OCI-LY7 (cell line): ENCODE results near the gene ZNF341. TPM values are rescaled to one million over a fixed set of nuclear protein-coding genes. Genes with fewer than 3 reads are reported as not detected.

Experiments used
- BruUV-seq: library from RNA; stranded (reverse); fragments of 400-500 nt; replicated peaks from 2 replicates; lab custom pipeline; 2021; lab: Mats Ljungman, UMichigan
- CTCF ChIA-PET: fragments of 300-600 bp; sonication (Branson Sonifier 250); formaldehyde crosslinking; loops from one replicate; lab custom pipeline; 2022; ENCODE audit warnings: antibody characterized with exemption; ENCODE audit not compliant: unreplicated experiment; lab: Charles Lee
- POLR2A ChIA-PET: fragments of 300-600 bp; sonication (Branson Sonifier 250); formaldehyde crosslinking; loops from one replicate; lab custom pipeline; 2022; ENCODE audit warnings: antibody characterized with exemption; lab: Charles Lee
- DNase-seq: peaks from one replicate; pipeline ENCODE4 v3.0.0-alpha.2; 2015; ENCODE audit warnings: low spot score
- H2AFZ ChIP-seq: fragments of 200-600 bp; sonication (generic), shearing (Covaris generic); 2 replicates; pipeline ENCODE4 v1.6.1; 2014; ENCODE audit warnings: mild to moderate bottlenecking, antibody characterized with exemption, low read length, moderate library complexity
- H3K27ac ChIP-seq: fragments of 200-600 bp; sonication (generic); 2 replicates; pipeline ENCODE4 v1.5.1; 2014; ENCODE audit warnings: mixed run types, low read depth, mild to moderate bottlenecking, moderate library complexity, low read length, inconsistent platforms; ENCODE audit not compliant: poor library complexity, severe bottlenecking
- H3K36me3 ChIP-seq: fragments of 200-600 bp; sonication (generic); 2 replicates; pipeline ENCODE4 v1.6.1; 2014; ENCODE audit warnings: mild to moderate bottlenecking, antibody characterized with exemption, low read length, moderate library complexity, mixed read lengths; ENCODE audit not compliant: insufficient read depth
- H3K4me1 ChIP-seq: fragments of 200-600 bp; sonication (generic); 2 replicates; pipeline ENCODE4 v1.5.1; 2014; ENCODE audit warnings: mild to moderate bottlenecking, low read length; ENCODE audit not compliant: insufficient read depth, poor library complexity, severe bottlenecking
- H3K4me2 ChIP-seq: fragments of 200-600 bp; sonication (generic); 2 replicates; pipeline ENCODE4 v1.6.1; 2014; ENCODE audit warnings: mild to moderate bottlenecking, low read length
- H3K4me3 ChIP-seq: fragments of 200-600 bp; sonication (generic); 2 replicates; pipeline ENCODE4 v1.5.1; 2014; ENCODE audit warnings: mild to moderate bottlenecking, low read depth, low read length; ENCODE audit not compliant: poor library complexity, severe bottlenecking
- H3K79me2 ChIP-seq: fragments of 200-600 bp; sonication (generic); 2 replicates; pipeline ENCODE4 v1.6.1; 2016; ENCODE audit warnings: low read depth, mild to moderate bottlenecking, low read length, moderate library complexity, mixed read lengths; ENCODE audit not compliant: insufficient read depth
- H3K9me2 ChIP-seq: fragments of 200-600 bp; sonication (generic); 2 replicates; pipeline ENCODE4 v1.6.1; 2016; ENCODE audit warnings: mild to moderate bottlenecking, low read length, mixed read lengths; ENCODE audit not compliant: insufficient read depth
- H3K9me3 ChIP-seq: fragments of 200-600 bp; sonication (generic); 2 replicates; pipeline ENCODE4 v1.6.1; 2014; ENCODE audit warnings: mild to moderate bottlenecking, mixed run types, low read length, mixed read lengths
- H4K20me1 ChIP-seq: fragments of 200-600 bp; sonication (generic); 2 replicates; pipeline ENCODE4 v1.6.1; 2014; ENCODE audit warnings: mild to moderate bottlenecking, antibody characterized with exemption, low read length, moderate library complexity, mixed read lengths; ENCODE audit not compliant: insufficient read depth
- EZH2phosphoT487 ChIP-seq: fragments of 200-600 bp; sonication (generic); IDR thresholded peaks from 2 replicates; pipeline ENCODE4 v1.6.1; 2018; ENCODE audit warnings: low read depth, borderline replicate concordance, mild to moderate bottlenecking, mixed run types, antibody characterized with exemption, low read length, moderate library complexity, mixed read lengths
- intact Hi-C: fragments of 100-400 bp; cut with micrococcal nuclease; formaldehyde crosslinking; loops from one replicate; pipeline ENCODE4 v1.10.0; 2022; ENCODE audit not compliant: unreplicated experiment
- total RNA-seq, 2 experiments: library from RNA; depleted of rRNA in 1 of 2; stranded (reverse); fragments of >200 nt in 1 of 2; shearing (Covaris generic) in 1 of 2; gene quantifications; 2 replicates each; pipeline ENCODE4 v1.2.3, GENCODE V29; 2014 to 2022
- TF ChIP-seq, protein P1 (sequence below): fragments of 200-600 bp; sonication (generic); conservative IDR thresholded peaks from 2 replicates; pipeline ENCODE4 v1.5.1; 2014; ENCODE audit warnings: mild to moderate bottlenecking, antibody characterized with exemption, low read length, moderate library complexity, mixed read lengths

Gene ZNF341
- total RNA-seq, 2 experiments from 2014 or later: 3.2 to 7.7 TPM

DNA sequence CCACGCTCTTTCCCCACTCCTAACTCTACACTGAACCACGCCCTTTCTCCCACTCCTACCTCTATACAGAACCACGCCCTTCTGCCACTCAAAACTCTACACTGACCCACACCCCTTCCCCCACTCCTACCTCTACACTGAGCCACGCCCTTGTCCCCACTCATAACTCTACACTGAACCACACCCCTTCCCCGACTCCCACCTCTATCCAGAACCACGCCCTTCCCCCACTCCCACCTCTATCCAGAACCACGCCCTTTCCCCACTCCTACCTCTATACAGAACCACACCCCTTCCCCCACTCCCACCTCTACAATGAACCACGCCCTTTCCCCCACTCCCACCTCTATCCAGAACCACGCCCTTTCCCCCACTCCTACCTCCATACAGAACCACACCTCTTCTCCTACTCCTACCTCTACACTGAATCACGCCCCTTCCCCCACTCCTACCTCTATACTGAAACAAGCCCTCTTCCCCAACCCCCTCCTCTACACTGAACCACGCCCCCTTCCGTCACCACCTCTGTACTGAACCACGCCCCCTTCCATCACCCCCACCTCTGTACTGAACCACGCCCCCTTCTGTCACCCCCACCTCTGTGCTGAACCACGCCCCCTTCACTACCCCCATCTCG lies 21.8 kb upstream of the ZNF341 start:
- CTCF ChIA-PET: no interaction called here

DNA sequence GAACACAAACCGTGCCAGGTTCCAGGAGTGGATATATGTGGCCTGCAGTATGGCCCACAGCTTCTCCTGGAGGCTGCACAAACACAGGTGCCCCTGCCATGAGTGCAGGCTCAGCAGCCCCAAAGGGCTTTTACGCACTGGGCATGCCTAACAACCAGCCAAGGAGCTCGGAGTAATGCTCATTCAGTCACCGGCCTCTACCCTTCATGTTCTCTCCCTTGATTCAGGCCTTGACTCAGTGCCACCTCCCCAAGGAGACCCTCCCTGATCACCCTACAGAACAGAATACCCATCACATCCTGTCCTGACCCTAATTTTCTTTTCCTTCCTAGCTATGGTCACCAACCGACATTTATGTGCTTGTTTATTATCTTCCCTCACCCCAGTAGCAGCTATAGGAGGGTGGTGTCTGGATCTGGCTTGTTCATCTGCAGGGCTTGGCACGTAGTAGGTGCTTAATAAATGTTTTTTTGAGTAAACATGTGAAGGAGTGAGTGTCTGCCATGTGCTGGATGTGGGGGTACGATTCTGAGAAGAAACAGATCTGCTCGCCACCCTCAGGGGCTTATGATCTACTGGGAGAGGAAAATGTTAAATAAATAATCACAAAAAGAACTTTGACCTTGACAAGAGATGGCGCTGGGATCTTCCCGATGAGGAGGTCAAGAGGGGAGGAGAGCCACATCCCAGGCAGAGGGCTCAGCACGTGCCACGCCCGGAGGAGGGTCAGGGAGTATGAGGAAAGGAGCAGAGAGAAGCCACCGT lies 20.9 kb upstream of the ZNF341 start:
- Histone ChIP-seq H3K9me2 (no peaks in the 10 kb centered on the region), H3K9me3 (no peaks in the 10 kb centered on the region), H3K4me1 (peaks cover under 1% of the 10 kb centered on the region), H4K20me1 (no peaks in the 10 kb centered on the region), H3K27ac (no peak overlapping the region), H3K36me3 (no peaks in the 10 kb centered on the region), H3K4me3 (no peak overlapping the region), H3K79me2 (no peaks in the 10 kb centered on the region), H3K4me2 (no peak overlapping the region), H2AFZ (no peak overlapping the region)
- ChIA-PET CTCF (no interaction called here), POLR2A (no interaction called here)
- TF ChIP-seq EZH2phosphoT487: no peak
- TF ChIP-seq, protein P1, sequence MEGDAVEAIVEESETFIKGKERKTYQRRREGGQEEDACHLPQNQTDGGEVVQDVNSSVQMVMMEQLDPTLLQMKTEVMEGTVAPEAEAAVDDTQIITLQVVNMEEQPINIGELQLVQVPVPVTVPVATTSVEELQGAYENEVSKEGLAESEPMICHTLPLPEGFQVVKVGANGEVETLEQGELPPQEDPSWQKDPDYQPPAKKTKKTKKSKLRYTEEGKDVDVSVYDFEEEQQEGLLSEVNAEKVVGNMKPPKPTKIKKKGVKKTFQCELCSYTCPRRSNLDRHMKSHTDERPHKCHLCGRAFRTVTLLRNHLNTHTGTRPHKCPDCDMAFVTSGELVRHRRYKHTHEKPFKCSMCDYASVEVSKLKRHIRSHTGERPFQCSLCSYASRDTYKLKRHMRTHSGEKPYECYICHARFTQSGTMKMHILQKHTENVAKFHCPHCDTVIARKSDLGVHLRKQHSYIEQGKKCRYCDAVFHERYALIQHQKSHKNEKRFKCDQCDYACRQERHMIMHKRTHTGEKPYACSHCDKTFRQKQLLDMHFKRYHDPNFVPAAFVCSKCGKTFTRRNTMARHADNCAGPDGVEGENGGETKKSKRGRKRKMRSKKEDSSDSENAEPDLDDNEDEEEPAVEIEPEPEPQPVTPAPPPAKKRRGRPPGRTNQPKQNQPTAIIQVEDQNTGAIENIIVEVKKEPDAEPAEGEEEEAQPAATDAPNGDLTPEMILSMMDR: no peak
- BruUV-seq: no TSS peak
- DNase-seq: no peak
- intact Hi-C loops: no loop called here

More for the DNA sequence above, 21.8 kb upstream of the ZNF341 start:
- Histone ChIP-seq H2AFZ (no peak overlapping the region), H3K36me3 (no peaks in the 10 kb centered on the region), H4K20me1 (no peaks in the 10 kb centered on the region), H3K4me2 (no peak overlapping the region), H3K4me3 (no peak overlapping the region), H3K79me2 (no peaks in the 10 kb centered on the region), H3K9me3 (no peaks in the 10 kb centered on the region), H3K27ac (no peak overlapping the region), H3K4me1 (peaks cover 5% of the 10 kb centered on the region), H3K9me2 (no peaks in the 10 kb centered on the region)
- DNase-seq: no peak
- POLR2A ChIA-PET: interaction anchor here (0.5 kb wide), 1 partner anchor 17 kb away, joined by 5 read pairs; no protein-coding TSS in a partner anchor
- intact Hi-C loops: no loop called here
- TF ChIP-seq EZH2phosphoT487: no peak
- TF ChIP-seq, protein P1: no peak
- no TSS peak for BruUV-seq

DNA sequence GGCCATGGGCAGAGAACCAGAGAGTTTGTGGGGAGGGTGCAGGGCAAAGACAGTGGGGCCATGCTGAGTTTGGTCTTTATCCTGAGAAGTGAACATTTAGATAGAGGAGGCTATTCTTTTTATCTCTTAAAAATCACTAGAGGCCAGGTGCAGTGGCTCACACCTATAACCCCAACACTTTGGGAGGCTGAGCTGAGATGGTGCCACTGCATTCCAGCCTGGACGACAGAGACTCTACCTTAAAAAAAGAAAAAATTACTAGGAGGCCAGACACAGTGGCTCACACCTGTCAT lies 20.4 kb upstream of the ZNF341 start:
- intact Hi-C loops: no loop called here
- no peaks in the 10 kb centered on the region for H3K79me2 ChIP-seq
- H3K9me2 ChIP-seq: no peaks in the 10 kb centered on the region
- ChIA-PET CTCF (no interaction called here), POLR2A (no interaction called here)
- H3K4me2 ChIP-seq: no peak overlapping the region
- no peaks in the 10 kb centered on the region for H3K36me3 ChIP-seq
- no peak for DNase-seq
- no peaks in the 10 kb centered on the region for H4K20me1 ChIP-seq
- no peak overlapping the region for H3K27ac ChIP-seq
- H3K9me3 ChIP-seq: no peaks in the 10 kb centered on the region
- no peak overlapping the region for H2AFZ ChIP-seq
- BruUV-seq: no TSS peak
- TF ChIP-seq, protein P1: no peak
- no peak for TF ChIP-seq EZH2phosphoT487
- H3K4me1 ChIP-seq: no peaks in the 10 kb centered on the region
- H3K4me3 ChIP-seq: no peak overlapping the region
